Measurements from ENCODE around the gene KRT36.

Gene KRT36

GRCh38 chr17:41500131-41500911, 10.6 kb upstream of the KRT36 start:
- DNase-seq (ENCODE audit: low read depth in 2 of 2) = no peak

DNA sequence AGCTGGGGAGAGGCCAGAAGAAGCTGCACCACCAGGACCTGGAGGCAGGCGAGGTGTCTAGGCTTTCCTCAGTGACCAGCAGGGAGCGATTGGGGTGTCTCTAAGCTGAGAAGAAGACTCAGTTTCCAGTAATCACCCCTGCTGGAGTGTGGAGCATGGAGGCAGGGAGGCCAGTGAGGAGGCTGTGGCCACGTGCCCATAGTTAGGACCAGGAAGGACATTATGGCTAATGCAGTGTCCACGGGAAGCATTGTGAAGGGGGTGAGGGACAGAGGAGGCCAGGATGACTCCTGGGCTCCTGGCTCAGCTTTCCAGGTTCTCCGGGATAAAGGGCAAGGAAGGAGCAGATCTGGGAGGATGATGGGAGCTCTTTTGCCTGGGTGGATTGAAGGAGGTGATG, 10.0 kb upstream of the KRT36 start:
- DNase-seq (ENCODE audit: low read depth in 2 of 2) = no peak

DNA sequence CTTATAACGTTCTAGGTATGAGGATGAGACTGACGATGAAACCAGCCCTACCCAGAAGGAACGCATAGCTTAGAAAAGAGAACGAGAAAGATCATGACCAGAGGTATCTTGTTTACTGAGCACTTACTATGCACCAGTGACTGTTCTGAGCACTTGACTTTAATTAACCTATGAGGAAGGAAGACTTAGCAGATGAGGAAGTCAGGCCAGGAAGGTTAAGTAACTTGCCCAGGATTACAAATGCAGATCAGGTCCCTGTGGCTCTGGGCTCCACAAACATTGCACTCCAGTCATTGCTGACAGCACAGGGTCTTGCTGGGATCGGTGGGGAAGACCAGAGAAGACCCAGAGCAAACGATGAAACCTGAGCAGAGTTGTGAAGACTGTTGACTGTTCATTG, 8.6 kb upstream of the KRT36 start:
- no peak for DNase-seq (ENCODE audit: low read depth in 2 of 2)

DNA sequence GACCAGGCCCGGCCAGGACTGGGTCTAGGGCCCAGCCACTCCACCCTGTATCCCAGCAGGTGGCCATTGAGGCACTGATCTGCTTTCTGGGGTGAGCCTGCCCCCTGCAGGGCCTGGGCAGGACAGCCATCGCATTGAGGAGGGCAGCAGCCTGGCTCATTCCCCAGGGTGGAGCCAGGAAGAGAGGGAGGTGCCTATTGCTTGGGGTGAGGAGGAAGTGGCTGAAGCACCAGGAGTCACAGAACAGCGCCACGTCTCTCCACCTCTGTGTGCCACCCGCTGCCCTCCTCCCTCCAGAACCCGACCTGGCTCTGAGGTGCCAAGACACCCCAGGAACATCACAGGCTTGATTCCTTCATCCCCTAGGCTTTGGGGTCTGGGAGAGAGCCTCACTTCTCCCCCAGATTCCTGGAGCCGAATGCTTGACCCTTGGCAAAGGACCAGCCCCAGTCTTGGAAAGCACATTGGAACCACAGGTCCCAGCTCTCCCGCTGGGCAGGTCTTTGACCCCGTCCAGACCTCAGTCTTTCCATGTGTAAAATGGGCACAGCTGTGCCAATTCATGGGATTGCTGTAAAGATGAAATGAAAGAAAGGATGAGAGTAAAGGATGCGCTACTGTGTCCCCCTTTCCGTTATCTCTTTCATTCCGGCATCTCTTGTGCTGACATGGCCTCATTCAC, 7.2 kb upstream of the KRT36 start:
- DNase-seq (ENCODE audit: low read depth in 2 of 2) = peak in 1 of 2 donors; percentile 3

GRCh38 chr17:41494524-41494923, 4.8 kb upstream of the KRT36 start:
- no peak for DNase-seq (ENCODE audit: low read depth in 2 of 2)

- no peak for DNase-seq (ENCODE audit: low read depth in 2 of 2)
Observed at GRCh38 chr17:41492771-41493170, 3.1 kb upstream of the KRT36 start.

GRCh38 chr17:41492351-41492750, 2.6 kb upstream of the KRT36 start:
- DNase-seq (ENCODE audit: low read depth in 2 of 2) = no peak

- DNase-seq (ENCODE audit: low read depth in 2 of 2) = no peak
Observed at GRCh38 chr17:41491476-41491875, 1.8 kb upstream of the KRT36 start.

DNA sequence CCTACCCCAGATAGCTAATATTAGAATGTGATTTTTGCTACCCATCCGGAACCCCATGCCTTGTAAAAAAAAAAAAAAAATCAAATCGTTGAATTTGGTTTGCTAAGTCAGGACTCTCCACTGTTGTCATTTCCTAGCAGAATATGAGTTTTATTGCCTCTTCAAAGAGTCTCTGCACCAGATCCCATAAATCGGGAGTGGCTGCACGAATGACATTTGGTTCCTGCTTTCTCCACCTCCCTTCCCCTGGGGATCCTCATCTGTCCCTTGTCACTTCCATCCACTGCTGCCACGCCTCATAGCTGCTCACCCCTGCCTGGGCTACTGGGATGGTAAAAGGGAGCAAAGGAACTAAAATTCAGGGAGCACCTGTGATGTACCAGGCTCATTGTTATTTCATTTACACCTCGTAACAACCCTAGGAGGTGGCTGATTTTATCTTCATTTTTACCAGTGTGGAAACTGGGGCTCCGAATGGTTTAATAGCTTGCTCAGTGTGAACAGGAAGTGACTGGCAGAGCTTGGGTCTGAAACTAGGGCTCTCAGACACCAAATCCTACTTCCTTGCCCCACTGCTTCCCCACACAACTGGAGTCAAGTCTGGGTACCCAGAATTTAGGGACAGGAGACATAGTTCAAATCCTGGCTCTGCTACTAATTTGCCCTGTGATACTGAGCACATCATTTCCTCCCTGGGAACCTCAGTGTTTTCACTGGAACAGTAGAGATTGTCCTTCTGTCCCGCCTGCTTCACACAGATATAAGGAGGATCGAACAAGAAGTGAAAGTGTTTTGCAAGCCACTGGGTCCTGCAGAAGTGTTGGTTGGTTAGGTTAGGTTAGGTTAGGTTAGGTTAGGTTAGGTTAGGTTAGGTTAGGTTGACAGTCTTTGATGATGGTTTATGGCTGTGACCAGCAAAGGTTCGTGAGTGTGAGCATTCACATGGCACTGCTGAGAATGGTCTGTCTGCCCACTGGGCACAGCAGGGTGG, 585 bp upstream of the KRT36 start:
- no peak for DNase-seq (ENCODE audit: low read depth in 2 of 2)

GRCh38 chr17:41486809-41487530, 2.7 kb downstream of the KRT36 start:
- DNase-seq (ENCODE audit: low read depth in 2 of 2) = no peak

- DNase-seq (ENCODE audit: low read depth in 2 of 2) = no peak
Observed at GRCh38 chr17:41486316-41486715, 3.4 kb downstream of the KRT36 start.

GRCh38 chr17:41484920-41485904, 4.5 kb downstream of the KRT36 start:
- no peak for DNase-seq (ENCODE audit: low read depth in 2 of 2)

GRCh38 chr17:41483991-41484826, 5.5 kb downstream of the KRT36 start:
- DNase-seq (ENCODE audit: low read depth in 2 of 2) = no peak

DNA sequence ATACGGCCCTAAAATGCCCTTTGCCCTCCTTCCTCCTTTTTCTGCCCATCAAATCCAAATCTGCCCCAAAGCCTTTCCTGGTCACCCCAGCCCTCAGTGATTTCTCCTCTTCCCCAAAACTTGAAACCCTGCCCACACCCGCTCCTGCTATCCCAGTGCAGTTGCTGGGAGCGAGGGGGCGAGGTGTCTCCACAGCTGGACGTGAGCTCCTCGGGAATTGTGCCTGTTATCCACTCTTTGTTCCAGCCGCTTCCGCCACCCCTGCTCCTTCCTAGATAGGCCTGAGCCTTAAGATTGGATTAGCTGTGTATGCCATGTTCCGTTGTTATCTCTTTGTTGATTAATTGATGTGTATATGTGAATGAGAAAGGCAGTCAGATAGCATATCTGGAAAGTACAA, 6.2 kb downstream of the KRT36 start:
- no peak for DNase-seq (ENCODE audit: low read depth in 2 of 2)

- DNase-seq (ENCODE audit: low read depth in 2 of 2) = no peak
Observed at GRCh38 chr17:41481036-41481435, 8.7 kb downstream of the KRT36 start, which contains the start of gene KRT35. TSS of gene KRT35 (minus strand) at chr17:41481151. CDS start at chr17:41481097, 54 bp downstream.

DNA sequence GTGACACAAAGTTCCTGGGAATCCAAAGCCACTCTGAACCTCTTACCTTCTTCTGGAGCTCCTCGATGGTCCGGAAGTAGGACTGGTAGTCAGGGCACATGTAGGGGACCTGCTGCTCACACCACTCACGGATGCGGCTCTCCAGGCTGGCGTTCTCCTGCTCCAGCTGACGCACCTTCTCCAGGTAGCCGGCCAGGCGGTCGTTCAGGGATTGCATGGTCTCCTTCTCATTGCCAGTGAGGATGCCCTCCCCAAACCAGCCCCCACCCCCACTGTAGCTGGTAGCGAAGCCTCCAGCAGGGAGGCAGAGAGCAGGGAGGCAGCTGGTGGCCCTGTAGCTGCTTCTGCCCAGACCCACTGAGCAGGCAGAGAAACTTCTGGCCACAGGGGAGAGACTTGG, 9.1 kb downstream of the KRT36 start:
- no peak for DNase-seq (ENCODE audit: low read depth in 2 of 2)

DNA sequence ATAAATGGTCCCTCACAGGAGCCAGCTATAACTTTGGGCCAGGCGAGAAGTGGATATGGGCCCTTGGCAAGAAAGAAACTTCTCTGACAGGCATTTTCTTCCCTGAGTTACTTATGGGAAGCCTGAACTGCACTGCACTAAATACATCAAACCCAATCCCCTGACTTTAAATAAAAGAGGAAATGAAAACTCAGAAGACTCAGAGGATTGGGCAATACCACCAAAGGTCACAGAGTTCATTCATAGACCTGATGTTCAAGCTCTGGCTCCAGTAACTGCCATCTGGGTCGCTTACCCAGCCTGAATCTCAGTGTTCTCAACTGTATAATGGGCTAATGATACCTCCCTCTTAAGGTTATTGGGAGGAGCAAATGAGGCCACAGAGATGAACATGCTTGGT, 9.6 kb downstream of the KRT36 start:
- DNase-seq (ENCODE audit: low read depth in 2 of 2) = no peak

- DNase-seq (ENCODE audit: low read depth in 2 of 2) = no peak
Observed at GRCh38 chr17:41478237-41478636, 11.5 kb downstream of the KRT36 start.

All from stimulated activated CD8-positive, alpha-beta memory T cell treated with anti-CD3 and anti-CD28 coated beads, Interleukin-7, amount 100 ng/mL, for 1 hour (primary cell).